BJ (cell line): ENCODE measurements around the gene CEND1. TPM values are rescaled to one million over a fixed set of nuclear protein-coding genes. Genes with fewer than 3 reads are reported as not detected.
A peak's percentile ranks its signal among the peaks of the same experiment; 100 is the strongest.

Source experiments
- CTCF ChIA-PET: fragments of 350-600 bp; formaldehyde crosslinking; extraction: SDS; loops from one replicate; lab custom pipeline; 2021; ENCODE audit warnings: antibody characterized with exemption, inconsistent platforms; lab: Yijun Ruan, JAX
- POLR2A ChIA-PET: fragments of 300-600 bp; sonication (Branson Sonifier 250); formaldehyde crosslinking; extraction: SDS; loops from one replicate; lab custom pipeline; 2021; ENCODE audit warnings: antibody characterized with exemption; lab: Charles Lee
- DNase-seq: peaks from one replicate; pipeline ENCODE4 v3.0.0-alpha.2; 2011; ENCODE audit warnings: low read depth
- H3K27me3 ChIP-seq: 2 replicates; pipeline ENCODE4 v1.6.0; 2011; ENCODE audit warnings: low read length; ENCODE audit not compliant: control insufficient read depth, insufficient read depth
- H3K36me3 ChIP-seq: 2 replicates; pipeline ENCODE4 v1.5.1; 2011; ENCODE audit warnings: low read length; ENCODE audit not compliant: control insufficient read depth, insufficient read depth
- H3K4me3 ChIP-seq: 2 replicates; pipeline ENCODE4 v1.5.1; 2011; ENCODE audit warnings: low read depth, mild to moderate bottlenecking, control low read depth, low read length
- CTCF ChIP-seq: IDR thresholded peaks from 2 replicates; pipeline ENCODE4 v1.5.1; 2011; ENCODE audit warnings: low read depth, mild to moderate bottlenecking, control low read depth, inconsistent platforms, low read length, moderate library complexity; ENCODE audit not compliant: insufficient read depth
- polyA plus RNA-seq: library from polyadenylated mRNA; depleted of rRNA; stranded (reverse); fragments of >200 nt; gene quantifications from 2 replicates; pipeline ENCODE4 v1.2.3, GENCODE V29; 2011

Gene CEND1
- polyA plus RNA-seq, 1 experiment, result 0.23 TPM

DNA sequence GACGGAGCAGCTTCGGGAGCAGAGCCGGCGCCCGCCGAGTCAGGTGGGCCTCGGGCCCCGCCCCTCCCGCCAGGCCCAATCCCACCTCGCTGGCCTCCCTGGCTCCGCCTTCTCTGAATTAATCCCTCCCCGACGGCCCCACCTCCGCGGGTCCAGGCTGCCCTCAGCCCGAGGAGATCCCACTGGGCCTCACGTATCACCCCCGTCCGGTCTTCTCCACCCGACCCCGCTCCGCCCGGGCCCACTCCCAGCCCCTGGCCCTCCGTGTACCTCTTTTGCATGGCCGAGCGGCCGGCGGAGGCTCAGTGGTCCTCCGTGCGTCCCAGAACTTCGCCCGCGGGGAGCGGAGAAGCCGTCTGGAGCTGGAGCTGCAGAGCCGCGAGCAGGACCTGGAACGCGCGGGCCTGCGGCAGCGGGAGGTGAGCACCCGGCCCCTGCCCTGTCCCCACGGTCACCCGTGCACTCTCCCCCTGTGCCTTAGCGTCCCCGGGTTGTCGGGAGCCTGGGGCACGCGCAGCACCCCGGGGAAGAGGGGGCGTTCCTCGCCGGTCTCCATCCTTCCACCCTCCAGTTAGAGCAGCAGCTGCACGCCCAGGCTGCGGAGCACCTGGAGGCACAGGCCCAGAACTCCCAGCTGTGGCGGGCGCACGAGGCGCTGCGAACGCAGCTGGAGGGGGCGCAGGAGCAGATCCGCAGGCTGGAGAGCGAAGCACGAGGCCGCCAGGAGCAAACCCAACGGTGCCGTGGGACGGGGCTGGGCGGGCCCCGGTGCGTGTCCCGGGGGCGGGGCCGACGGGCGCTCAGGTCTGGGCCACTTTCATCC lies 40.6 kb upstream of the CEND1 start:
- DNase-seq, result no peak
- no peak for TF ChIP-seq CTCF
- Histone ChIP-seq H3K4me3 (peak overlapping the region; percentile 30), H3K36me3 (peaks cover 3% of the 10 kb centered on the region; the same call in 1 of the 2 replicates), H3K27me3 (no peaks in the 10 kb centered on the region)
- ChIA-PET POLR2A (interaction anchor here (1.0 kb wide), 1 partner anchor 12 kb away, joined by 11 read pairs; the partner anchor contains the start of gene PNPLA2), CTCF (interaction anchor here (0.7 to 2.5 kb wide), 4 partner anchors 10 to 221 kb away, joined by 3 to 8 read pairs (median 6); partner anchors contain the start of gene PNPLA2)

DNA sequence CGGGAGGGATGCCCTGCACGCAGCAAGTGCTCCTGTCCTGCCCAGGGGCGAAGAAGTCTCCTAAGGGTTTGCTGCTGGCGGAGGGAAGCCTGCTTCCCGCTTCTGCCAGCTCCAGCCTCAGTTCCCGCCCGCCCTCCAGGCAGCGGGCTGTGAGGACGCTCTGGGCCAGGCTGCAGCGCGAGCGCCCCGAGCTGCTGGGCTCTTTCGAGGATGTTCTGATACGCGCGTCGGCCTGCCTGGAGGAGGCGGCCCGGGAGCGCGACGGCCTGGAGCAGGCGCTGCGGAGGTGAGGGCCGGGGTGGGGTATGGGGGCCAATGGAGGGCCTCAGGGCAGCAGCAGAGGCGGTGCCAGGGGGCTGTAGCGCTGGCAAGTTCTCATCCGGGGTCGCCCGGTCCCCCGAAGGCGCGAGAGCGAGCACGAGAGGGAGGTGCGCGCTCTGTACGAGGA lies 40.0 kb upstream of the CEND1 start:
- POLR2A ChIA-PET, result interaction anchor here (0.5 to 1.0 kb wide), 2 partner anchors 11 to 15 kb away, joined by 11 to 13 read pairs; partner anchors contain the start of gene PNPLA2

DNA sequence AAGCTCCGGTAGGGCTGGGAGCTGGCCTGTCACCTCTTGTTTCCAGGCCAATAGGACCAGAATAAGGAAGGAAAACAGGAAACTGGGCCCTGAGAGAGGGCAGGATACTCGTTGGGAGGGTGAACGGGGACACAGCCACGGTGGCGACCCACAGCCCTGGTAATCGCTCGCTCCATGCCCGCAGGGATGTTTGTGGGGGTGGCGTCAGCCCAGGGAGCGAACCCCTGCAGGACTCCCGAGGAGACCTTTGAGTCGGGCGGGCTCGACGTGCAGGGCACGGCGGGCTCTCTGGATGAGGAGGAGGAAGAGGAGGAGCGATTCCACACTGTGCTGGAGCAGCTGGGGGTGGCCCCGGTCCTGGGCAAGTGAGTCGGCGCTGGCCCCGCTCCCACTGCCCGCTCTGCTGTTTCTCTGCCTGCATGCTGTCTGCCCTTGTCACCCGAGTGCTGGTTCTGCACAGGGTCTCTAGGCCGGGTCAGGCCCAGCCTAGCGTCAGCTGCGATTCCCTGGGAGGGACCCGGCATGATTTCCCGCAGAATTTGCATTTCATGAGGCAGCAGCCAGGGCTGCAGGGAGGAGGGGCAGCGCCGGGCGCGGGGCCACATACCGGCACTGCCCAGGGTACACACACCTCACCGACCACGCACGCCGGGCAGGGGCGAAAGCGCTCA lies 39.4 kb upstream of the CEND1 start:
- TF ChIP-seq CTCF, result no peak
- POLR2A ChIA-PET, result interaction anchor here (0.5 to 1.0 kb wide), 3 partner anchors 11 to 35 kb away, joined by 3 to 13 read pairs (median 11); partner anchors contain the start of gene PNPLA2
- Histone ChIP-seq H3K4me3 (peak overlapping the region; percentile 23; the same call in 1 of the 2 replicates), H3K36me3 (peaks cover 14% of the 10 kb centered on the region), H3K27me3 (no peaks in the 10 kb centered on the region)
- CTCF ChIA-PET, result interaction anchor here (0.7 to 2.5 kb wide), 4 partner anchors 9 to 19 kb away, joined by 3 to 8 read pairs (median 3); partner anchors contain the start of gene PNPLA2
- no peak for DNase-seq

More for the DNA sequence above, 40.0 kb upstream of the CEND1 start:
- no peaks in the 10 kb centered on the region for H3K27me3 ChIP-seq
- CTCF ChIA-PET, result interaction anchor here (0.7 to 2.5 kb wide), 3 partner anchors 8 to 11 kb away, joined by 3 to 8 read pairs (median 3); partner anchors contain the start of gene PNPLA2
- H3K36me3 ChIP-seq, result peaks cover 8% of the 10 kb centered on the region
- peak overlapping the region; percentile 23 for H3K4me3 ChIP-seq
- TF ChIP-seq CTCF, result no peak
- DNase-seq, result no peak

- Histone ChIP-seq H3K4me3 (no peak overlapping the region), H3K27me3 (no peaks in the 10 kb centered on the region), H3K36me3 (peaks cover 18% of the 10 kb centered on the region)
- no peak for TF ChIP-seq CTCF
- DNase-seq, result no peak
- ChIA-PET CTCF (interaction anchor here (1.2 to 2.5 kb wide), 3 partner anchors 10 to 20 kb away, joined by 3 to 8 read pairs (median 3); no protein-coding TSS in a partner anchor), POLR2A (interaction anchor here (0.6 kb wide), 1 partner anchor 34 kb away, joined by 3 read pairs; no protein-coding TSS in a partner anchor)
Observed at GRCh38 chr11:828506-829175, 38.8 kb upstream of the CEND1 start.
